ENCODE results near the gene PDE4B. TPM values are rescaled to one million over a fixed set of nuclear protein-coding genes. Genes with fewer than 3 reads are reported as not detected.

Gene PDE4B
- total and polyA plus RNA-seq, 12 donors: 1.2 to 14.9 (median 3.9) TPM

DNA sequence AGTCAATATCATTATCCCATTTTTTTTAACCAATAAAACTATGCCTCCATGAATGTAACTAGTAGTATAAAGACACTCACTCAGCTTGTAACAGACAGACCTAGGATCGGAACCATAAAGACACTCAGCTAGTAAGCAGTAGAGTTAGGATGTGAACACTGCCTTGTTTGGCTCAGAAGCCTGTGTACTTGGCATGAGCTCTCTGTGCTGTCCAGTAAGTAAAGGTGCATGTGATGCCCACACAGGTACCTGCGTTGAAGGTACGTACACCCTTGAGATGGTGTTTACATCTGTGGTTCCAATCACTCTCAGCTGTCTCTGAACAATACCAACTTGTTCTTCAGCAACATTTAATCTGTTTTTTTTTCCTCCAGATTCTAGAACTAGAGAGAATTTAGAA, 489.1 kb downstream of the PDE4B start:
- no peaks in the 10 kb centered on the region for H3K4me1 ChIP-seq (replicated peaks in 1 of 2)
- no peaks in the 10 kb centered on the region for H3K36me3 ChIP-seq (replicated peaks in 1 of 2)
- H3K4me3 ChIP-seq: no peak overlapping the region
- intact Hi-C loops (cut with DNase I): no loop called here
- no peaks in the 10 kb centered on the region for H3K27me3 ChIP-seq
- WGBS, 4 donors: 87 to 96% (median 92%) methylated on average over 3 of the region's 3 CpGs
- no peaks in the 10 kb centered on the region for H3K9me3 ChIP-seq (replicated peaks in 1 of 3)
- no peak overlapping the region for H3K27ac ChIP-seq
- no peak for TF ChIP-seq POLR2A (IDR thresholded peaks at IDR 0.05)
- TF ChIP-seq, protein P1, sequence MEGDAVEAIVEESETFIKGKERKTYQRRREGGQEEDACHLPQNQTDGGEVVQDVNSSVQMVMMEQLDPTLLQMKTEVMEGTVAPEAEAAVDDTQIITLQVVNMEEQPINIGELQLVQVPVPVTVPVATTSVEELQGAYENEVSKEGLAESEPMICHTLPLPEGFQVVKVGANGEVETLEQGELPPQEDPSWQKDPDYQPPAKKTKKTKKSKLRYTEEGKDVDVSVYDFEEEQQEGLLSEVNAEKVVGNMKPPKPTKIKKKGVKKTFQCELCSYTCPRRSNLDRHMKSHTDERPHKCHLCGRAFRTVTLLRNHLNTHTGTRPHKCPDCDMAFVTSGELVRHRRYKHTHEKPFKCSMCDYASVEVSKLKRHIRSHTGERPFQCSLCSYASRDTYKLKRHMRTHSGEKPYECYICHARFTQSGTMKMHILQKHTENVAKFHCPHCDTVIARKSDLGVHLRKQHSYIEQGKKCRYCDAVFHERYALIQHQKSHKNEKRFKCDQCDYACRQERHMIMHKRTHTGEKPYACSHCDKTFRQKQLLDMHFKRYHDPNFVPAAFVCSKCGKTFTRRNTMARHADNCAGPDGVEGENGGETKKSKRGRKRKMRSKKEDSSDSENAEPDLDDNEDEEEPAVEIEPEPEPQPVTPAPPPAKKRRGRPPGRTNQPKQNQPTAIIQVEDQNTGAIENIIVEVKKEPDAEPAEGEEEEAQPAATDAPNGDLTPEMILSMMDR (IDR thresholded peaks at IDR 0.05): no peak
- no peak for DNase-seq

DNA sequence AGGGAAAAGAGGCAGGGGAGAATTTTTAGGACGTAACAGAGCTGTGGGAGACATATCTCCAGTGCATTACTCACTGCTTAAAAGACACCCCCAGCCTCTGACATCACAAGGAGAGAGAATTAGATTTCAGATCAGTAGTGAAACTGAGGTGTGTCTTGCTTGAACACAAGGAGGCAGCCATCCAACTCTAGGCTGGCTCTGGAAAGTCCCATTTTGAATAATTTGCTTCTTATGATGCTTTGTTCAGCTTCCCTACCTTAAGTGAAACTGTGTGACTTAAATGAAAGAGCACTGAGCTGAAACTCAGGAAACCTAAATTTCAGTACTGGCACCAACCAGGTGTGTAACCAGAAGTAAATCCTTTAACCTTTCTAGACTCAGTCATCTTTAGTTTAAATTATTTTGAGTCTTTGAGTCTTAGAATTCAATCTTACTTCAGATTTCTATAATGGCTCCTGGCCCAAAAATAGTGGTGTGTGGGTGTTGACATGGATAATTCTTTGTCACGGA, 489.7 kb downstream of the PDE4B start:
- peaks cover 4% of the 10 kb centered on the region for H3K27me3 ChIP-seq
- no peak for DNase-seq
- no peaks in the 10 kb centered on the region for H3K36me3 ChIP-seq (replicated peaks in 1 of 2)
- WGBS, 4 donors: 42 to 69% (median 60%) methylated on average over 2 of the region's 2 CpGs
- no peak overlapping the region for H3K4me3 ChIP-seq
- no peaks in the 10 kb centered on the region for H3K9me3 ChIP-seq (replicated peaks in 1 of 3)
- TF ChIP-seq, protein P1 (IDR thresholded peaks at IDR 0.05): no peak
- TF ChIP-seq POLR2A (IDR thresholded peaks at IDR 0.05): no peak
- intact Hi-C loops (cut with DNase I): no loop called here
- H3K27ac ChIP-seq: no peak overlapping the region
- H3K4me1 ChIP-seq (replicated peaks in 1 of 2): no peaks in the 10 kb centered on the region

- WGBS, 4 donors: 94% methylated on average over 3 of the region's 3 CpGs
- TF ChIP-seq, protein P1 (IDR thresholded peaks at IDR 0.05): no peak
- TF ChIP-seq POLR2A (IDR thresholded peaks at IDR 0.05): no peak
- no peak overlapping the region for H3K27ac ChIP-seq
- no peak for DNase-seq
- no peaks in the 10 kb centered on the region for H3K36me3 ChIP-seq (replicated peaks in 1 of 2)
- H3K9me3 ChIP-seq (replicated peaks in 1 of 3): no peaks in the 10 kb centered on the region
- peaks cover 6% of the 10 kb centered on the region for H3K27me3 ChIP-seq
- no peaks in the 10 kb centered on the region for H3K4me1 ChIP-seq (replicated peaks in 1 of 2)
- intact Hi-C loops (cut with DNase I): no loop called here
- H3K4me3 ChIP-seq: no peak overlapping the region
These were observed 490.4 kb downstream of the PDE4B start for GRCh38 chr1:66282891-66283621.

GRCh38 chr1:66283622-66284041, 490.9 kb downstream of the PDE4B start:
- Histone ChIP-seq H3K4me3 (no peak overlapping the region), H3K9me3 (replicated peaks in 1 of 3) (no peaks in the 10 kb centered on the region), H3K27me3 (peaks cover 6% of the 10 kb centered on the region), H3K4me1 (replicated peaks in 1 of 2) (no peaks in the 10 kb centered on the region), H3K27ac (no peak overlapping the region), H3K36me3 (replicated peaks in 1 of 2) (no peaks in the 10 kb centered on the region)
- intact Hi-C loops (cut with DNase I): no loop called here
- 76 to 87% (median 81%) methylated on average over 2 of the region's 2 CpGs for WGBS, 4 donors
- no peak for DNase-seq
- TF ChIP-seq, protein P1 (IDR thresholded peaks at IDR 0.05): no peak
- no peak for TF ChIP-seq POLR2A (IDR thresholded peaks at IDR 0.05)
